ENCODE results near the gene LIPI.
"Not testable (repeated sequence)": the region's sequence is repeated elsewhere in the genome, so short reads cannot be mapped to it uniquely, and the experiment has no call there.

The LIPI gene

DNA sequence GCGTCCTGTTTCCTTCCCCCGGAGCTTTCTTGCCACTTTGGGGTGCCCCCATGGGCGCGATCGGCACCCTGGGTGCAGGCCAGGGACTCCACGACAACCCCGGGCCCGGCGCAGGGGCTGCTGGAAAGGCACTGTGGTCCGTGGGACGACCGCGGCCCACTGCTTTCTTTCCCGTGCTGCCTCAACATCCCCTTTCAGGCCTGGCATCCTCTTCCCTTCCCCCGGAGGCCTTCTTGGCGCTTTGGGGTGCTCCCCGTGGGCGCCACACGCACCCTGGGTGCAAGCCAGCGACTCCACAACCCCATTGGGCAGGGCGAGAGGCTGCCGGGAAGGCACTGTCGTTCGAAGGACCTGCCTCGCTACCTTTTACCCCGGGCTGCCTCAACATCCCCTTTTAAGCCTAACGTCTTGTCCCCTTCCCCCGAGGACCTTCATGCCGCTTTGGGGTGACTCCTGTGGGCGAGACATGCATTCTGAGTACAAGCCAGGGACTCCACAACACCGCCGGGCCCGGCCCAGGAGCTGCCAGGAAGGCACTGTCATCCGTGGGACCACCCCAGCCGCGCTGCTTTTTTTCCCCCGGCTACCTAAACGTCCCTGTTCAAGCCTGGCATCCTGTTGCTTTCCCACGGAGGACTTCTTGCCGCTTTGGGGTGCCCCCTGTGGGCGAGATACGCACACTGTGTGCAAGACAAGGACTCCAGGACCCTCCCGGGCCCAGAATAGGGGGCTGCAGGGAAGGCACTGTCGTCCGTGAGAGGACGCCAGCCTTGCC is 137.8 kb downstream of the LIPI start:
- DNase-seq (ENCODE audit: low spot score) = no peak

DNA sequence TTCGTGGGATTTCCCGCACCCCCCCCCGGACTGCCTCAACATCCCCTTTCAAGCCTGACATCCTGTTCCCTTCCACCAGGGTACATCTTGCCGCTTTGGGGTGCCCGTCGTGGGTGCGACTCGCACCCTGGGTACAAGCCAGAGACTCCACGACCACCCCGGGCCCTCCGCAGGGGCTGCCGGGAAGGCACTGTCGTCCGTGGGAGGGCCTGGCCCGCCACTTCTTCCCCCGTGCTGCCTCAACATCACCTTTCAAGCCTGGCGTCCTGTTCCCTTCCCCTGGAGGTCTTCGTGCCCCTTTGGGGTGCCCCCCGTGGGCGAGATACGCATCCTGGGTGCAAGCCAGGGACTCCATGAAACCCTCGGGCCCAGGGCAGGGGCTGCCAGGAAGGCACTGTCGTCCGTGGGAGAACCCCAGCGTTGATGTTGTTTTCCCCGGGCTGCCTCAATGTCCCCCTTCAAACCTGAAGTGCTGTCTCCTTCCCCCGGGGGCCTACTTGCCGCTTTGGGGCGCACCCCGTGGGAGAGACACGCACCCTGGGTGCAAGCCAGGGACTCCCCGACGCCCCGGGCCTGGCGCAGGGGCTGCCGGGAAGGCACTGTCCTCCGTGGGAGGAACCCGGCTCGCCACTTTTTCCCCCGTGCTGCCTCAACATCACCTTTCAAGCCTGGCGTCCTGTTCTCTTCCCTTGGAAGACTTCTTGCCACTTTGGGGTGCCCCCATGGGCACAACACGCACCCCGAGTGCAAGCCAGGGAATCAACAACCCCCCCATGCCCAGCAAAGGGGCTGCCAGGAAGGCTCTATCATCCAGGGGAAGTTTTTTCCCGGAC is 138.6 kb downstream of the LIPI start:
- no peak for DNase-seq (ENCODE audit: low spot score)

DNA sequence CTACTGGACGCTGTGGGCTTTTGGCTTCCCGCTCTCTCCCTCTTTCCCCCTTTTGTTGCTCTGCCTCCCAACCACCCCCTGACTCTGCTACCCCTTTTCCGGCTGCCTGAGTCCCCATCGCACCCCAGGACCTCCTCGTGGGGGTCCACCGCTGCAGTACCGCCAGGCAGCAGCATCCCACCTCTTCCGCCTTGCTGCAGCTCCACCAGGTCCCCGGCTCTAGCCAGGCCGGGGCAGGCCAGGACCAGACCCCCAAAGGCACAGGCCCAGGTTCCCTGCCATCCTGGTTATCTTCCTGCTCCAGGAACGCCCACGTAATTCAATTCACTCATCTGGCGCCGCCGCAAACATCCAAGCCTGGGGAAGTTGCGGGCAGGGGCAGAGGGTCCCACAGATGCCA is 139.8 kb downstream of the LIPI start:
- DNase-seq (ENCODE audit: low spot score) = no peak

DNA sequence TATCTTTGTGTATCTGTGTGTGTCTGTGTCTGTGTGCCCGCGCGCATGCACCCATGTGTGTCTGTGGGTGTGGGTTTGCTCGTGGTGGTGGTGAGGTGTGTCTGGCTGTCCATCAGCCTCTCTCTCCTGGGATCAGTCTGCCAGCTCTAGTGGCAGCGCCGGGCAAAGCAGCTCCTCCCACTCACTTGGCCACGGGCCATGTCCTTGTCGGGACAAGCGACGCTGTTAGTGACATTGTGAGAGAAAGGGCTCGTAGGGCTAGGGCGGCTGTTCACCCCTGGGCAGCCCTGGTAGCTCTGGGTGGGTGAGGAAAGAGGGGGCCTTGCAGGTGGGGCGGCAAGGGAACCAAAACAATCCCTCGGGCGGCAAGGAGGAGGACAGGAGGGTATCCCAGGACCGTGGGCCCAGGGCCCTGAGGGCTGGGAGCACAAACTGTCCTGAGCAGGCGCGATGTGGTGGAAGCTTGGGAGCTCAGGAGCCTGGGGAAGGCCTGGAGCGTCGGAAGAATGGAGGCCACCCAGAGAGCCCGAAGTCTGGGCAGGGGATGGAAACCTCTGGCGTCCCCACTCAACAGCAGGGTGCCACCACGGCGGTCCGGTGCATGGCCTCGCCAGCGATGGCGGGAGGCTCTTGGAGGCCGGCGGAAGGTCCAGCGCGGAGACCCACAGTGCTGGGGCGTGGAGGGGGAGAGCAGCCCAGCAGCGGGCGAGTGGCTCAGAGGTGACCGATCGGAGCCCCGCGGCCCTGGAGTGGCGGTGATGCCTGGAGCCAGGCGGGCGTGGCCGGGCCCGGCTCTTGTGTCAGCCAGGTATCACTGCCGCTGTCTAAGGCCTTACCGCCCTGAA is 140.5 kb downstream of the LIPI start:
- DNase-seq (ENCODE audit: low spot score) = no peak

DNA sequence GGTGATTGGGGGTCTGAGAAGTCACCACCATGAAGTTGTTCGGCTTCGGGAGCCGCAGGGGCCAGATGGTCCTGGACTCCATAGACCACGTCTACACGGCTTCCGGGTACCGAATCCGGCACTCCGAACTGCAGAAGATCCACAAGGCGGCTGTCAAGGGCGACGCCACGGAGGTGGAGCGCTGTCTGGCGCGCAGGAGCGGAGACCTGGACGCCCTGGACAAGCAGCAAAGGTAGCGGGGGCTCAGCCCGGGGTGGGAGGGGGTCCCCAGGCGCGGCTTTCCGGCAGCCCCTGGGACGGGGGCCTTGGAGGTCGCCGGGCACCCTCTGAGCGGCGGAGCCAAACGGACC is 146.5 kb downstream of the LIPI start:
- DNase-seq (ENCODE audit: low spot score) = no peak

DNA sequence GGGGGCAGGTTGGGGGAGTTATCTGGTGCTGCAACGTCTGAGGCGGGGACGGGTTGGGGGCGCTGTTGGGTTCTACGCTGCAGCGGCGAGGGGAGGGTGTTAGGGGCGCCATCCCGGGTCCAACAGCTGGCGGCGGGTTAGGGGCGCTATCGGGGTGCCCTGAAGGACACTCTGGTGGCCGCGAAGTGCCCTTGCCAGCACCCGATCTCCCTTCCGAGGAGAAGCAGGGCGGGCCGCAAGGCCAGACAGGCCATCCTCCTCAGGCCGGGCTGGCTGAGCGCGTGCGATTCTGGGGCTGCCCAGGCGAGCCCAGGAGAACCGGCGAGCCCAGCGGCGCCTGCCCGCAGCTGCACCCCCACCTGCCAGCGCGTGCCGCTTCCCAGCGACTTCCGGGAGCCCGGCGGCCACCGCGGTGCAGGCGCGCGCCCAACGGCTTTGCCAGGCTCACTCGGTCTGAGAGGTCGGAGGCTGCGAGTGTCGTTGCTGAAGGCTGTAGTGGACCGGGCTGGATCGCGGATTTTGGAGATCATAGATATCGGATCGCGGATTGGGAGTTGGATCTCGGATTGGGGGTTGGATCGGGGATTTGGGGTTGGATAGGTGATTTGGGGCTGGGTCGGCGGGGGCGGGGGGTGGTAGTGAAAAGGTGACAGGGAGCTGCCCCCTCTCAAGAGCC is 147.0 kb downstream of the LIPI start:
- not testable (repeated sequence) for DNase-seq (ENCODE audit: low spot score)

DNA sequence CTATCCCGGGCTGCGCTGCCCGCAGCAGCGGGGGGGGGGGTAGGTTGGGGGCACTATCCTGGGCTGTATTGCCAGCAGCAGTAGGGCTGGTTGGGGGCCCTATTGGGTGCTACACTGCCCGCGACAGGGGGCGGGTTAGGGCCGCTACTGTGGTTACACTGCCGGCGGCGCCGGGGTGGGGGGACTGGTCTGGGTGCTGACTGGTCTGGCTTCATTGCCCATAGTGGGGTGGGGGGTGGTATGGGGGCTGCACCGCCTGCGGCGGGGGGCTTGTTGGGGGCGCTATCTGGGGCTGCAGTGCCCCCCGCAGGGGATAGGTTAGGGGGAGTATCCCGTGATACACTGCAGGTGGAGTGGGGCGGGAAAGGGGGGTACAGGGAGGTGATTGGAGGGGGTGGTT is 148.1 kb downstream of the LIPI start:
- not testable (repeated sequence) for DNase-seq (ENCODE audit: low spot score)

DNA sequence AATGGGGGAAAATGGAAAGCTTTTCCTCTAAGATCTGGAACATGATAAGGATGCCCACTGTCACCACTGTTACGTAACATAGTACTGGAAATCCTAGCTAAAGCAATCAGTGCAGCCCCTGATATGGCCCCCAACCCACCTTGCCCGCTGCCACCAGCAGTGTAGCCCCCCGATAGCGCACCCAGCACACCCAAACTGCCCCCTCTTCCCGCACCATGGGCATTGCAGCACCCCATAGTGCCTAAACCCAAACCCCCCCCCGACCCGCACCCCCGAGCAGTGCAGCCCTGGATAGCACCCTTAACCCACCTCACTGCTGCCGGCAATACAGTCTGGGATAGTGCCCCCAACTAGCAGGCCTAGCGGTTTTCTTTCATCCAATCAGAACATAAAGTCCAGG is 148.9 kb downstream of the LIPI start:
- DNase-seq (ENCODE audit: low spot score) = not testable (repeated sequence)

DNA sequence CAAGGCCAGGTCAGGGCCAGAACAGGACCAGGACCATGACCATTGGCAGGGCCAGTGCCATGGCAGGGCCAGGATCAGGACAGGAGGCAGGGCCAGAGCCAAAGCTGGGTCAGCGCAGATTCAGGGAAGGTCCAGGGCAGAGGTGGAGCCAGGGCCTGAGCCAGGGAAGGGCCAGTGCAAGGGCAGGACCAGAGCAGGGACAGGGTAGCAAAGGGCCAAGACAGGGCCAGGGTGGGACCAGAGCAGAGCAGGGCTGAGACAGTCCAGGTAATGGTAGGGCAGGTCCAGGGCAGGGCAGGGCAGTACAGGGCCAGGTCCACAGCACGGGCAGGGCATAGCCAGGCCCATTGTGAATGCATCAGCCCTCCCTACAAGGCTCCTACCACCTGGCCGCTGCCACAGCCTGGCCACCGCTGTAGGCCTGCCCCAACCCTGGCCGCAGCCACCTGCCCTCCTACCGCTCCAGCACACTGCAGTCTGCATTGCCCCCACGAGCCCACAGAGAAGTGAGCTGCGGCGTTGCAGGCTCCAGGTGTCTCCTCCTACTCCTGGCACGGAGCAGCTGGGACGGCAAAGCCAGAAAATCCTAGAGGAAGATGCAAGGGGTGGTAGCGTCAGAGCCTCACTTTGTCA is 151.6 kb downstream of the LIPI start:
- not testable (repeated sequence) for DNase-seq (ENCODE audit: low spot score)

All from kidney tubule cell (primary cell).